GM12891 (cell line): ENCODE data around the gene SLC5A11.
"Not testable (repeated sequence)": the region's sequence is repeated elsewhere in the genome, so short reads cannot be mapped to it uniquely, and the experiment has no call there.

Experiments
- DNase-seq: peaks from one replicate; pipeline ENCODE4 v3.0.0; 2011; ENCODE audit warnings: low spot score; ENCODE audit not compliant: insufficient read length
- FAIRE-seq: peaks from 2 replicates; lab custom pipeline; 2011; peaks lifted over from hg19 to GRCh38; lab: Jason Lieb, UNC
- PAX5 ChIP-seq: IDR thresholded peaks from 2 replicates; pipeline ENCODE4 v1.6.1; 2011; ENCODE audit warnings: low read length, moderate library complexity, mild to moderate bottlenecking; ENCODE audit not compliant: insufficient read depth, severe bottlenecking
- POLR2A ChIP-seq: IDR thresholded peaks from 2 replicates; pipeline ENCODE4 v1.6.1; 2011; ENCODE audit warnings: low read depth, low read length, control low read depth
- POLR2AphosphoS5 ChIP-seq: IDR thresholded peaks from 2 replicates; pipeline ENCODE4 v1.6.1; 2011; ENCODE audit warnings: low read depth, low read length, control low read depth
- POU2F2 ChIP-seq: IDR thresholded peaks from 2 replicates; pipeline ENCODE4 v1.6.1; 2011; ENCODE audit warnings: low read depth, mild to moderate bottlenecking, control low read depth, low read length, moderate library complexity
- SPI1 ChIP-seq: IDR thresholded peaks from 2 replicates; pipeline ENCODE4 v1.6.1; 2011; ENCODE audit warnings: low read depth, low read length, control low read depth
- TAF1 ChIP-seq: IDR thresholded peaks from 2 replicates; pipeline ENCODE4 v1.6.1; 2011; ENCODE audit warnings: low read depth, low read length, control low read depth

SLC5A11 gene

GRCh38 chr16:24883714-24884151 is 38.0 kb downstream of the SLC5A11 start:
- DNase-seq (no peak), FAIRE-seq (no peak)
- TF ChIP-seq TAF1 (no peak), PAX5 (no peak), SPI1 (no peak), POU2F2 (no peak), POLR2AphosphoS5 (no peak), POLR2A (no peak)

GRCh38 chr16:24887472-24887871 is 41.7 kb downstream of the SLC5A11 start:
- DNase-seq (no peak), FAIRE-seq (no peak)
- TF ChIP-seq POLR2AphosphoS5 (no peak), SPI1 (no peak), PAX5 (no peak), POU2F2 (no peak), TAF1 (no peak), POLR2A (no peak)

GRCh38 chr16:24890746-24891145 is 45.0 kb downstream of the SLC5A11 start:
- DNase-seq (no peak), FAIRE-seq (no peak)
- TF ChIP-seq POU2F2 (no peak), TAF1 (no peak), POLR2A (no peak)

- FAIRE-seq (no peak), DNase-seq (peak; percentile 31)
- peak; percentile 88 for TF ChIP-seq SPI1
- no peak for TF ChIP-seq POLR2A
- TF ChIP-seq POLR2AphosphoS5, result no peak
These were observed 50.7 kb downstream of the SLC5A11 start for GRCh38 chr16:24896439-24896838.

- not testable (repeated sequence) for DNase-seq, FAIRE-seq
These were observed 51.8 kb downstream of the SLC5A11 start for GRCh38 chr16:24897522-24897921.

- TF ChIP-seq POLR2A (no peak), POU2F2 (no peak), PAX5 (no peak), POLR2AphosphoS5 (no peak), SPI1 (no peak)
- DNase-seq (no peak), FAIRE-seq (no peak)
These were observed 54.5 kb downstream of the SLC5A11 start for GRCh38 chr16:24900230-24900629.

- TF ChIP-seq POU2F2, result no peak
- TF ChIP-seq TAF1, result no peak
- no peak for TF ChIP-seq PAX5
- no peak for TF ChIP-seq POLR2A
- TF ChIP-seq POLR2AphosphoS5, result no peak
- TF ChIP-seq SPI1, result no peak
- DNase-seq, result no peak
- FAIRE-seq, result no peak
These were observed 60.5 kb downstream of the SLC5A11 start for GRCh38 chr16:24906199-24906808.

- no peak for DNase-seq
- no peak for FAIRE-seq
- TF ChIP-seq POU2F2, result no peak
These were observed 61.1 kb downstream of the SLC5A11 start for GRCh38 chr16:24906901-24907300.

- no peak for FAIRE-seq
- DNase-seq, result no peak
- TF ChIP-seq POU2F2 (no peak), TAF1 (no peak), POLR2A (no peak), POLR2AphosphoS5 (no peak), PAX5 (no peak), SPI1 (no peak)
These were observed 63.0 kb downstream of the SLC5A11 start for GRCh38 chr16:24908716-24909115.

GRCh38 chr16:24909856-24910255 is 64.1 kb downstream of the SLC5A11 start:
- TF ChIP-seq PAX5 (no peak), SPI1 (no peak), POLR2AphosphoS5 (no peak), POLR2A (no peak), TAF1 (no peak)
- DNase-seq, result no peak
- no peak for FAIRE-seq

GRCh38 chr16:24915019-24915418 is 69.3 kb downstream of the SLC5A11 start:
- FAIRE-seq, result peak; percentile 58
- DNase-seq, result no peak
- no peak for TF ChIP-seq TAF1
- TF ChIP-seq POLR2AphosphoS5, result no peak
- no peak for TF ChIP-seq POU2F2
- TF ChIP-seq SPI1, result no peak
